Endodermal cell (in vitro differentiated cells): ENCODE measurements around the gene CBL. TPM values are rescaled to one million over a fixed set of nuclear protein-coding genes. Genes with fewer than 3 reads are reported as not detected.

Experiments
- DNase-seq: peaks from one replicate; pipeline ENCODE4 v3.0.0-alpha.2; 2017
- H3K27ac ChIP-seq: 2 replicates; pipeline ENCODE4 v1.5.1; 2013; ENCODE audit warnings: mild to moderate bottlenecking, low read depth, low read length, moderate library complexity
- H3K27me3 ChIP-seq: 2 replicates; pipeline ENCODE4 v1.6.1; 2013; ENCODE audit warnings: mild to moderate bottlenecking, low read length, moderate library complexity; ENCODE audit not compliant: insufficient read depth, control insufficient read depth, poor library complexity, severe bottlenecking
- H3K36me3 ChIP-seq: 2 replicates; pipeline ENCODE4 v1.7.0; 2013; ENCODE audit warnings: mild to moderate bottlenecking, low read length, moderate library complexity; ENCODE audit not compliant: control insufficient read depth, insufficient read depth
- H3K4me1 ChIP-seq: one replicate; pipeline ENCODE4 v1.7.0; 2013; ENCODE audit warnings: low read length; ENCODE audit not compliant: control insufficient read depth, insufficient read depth
- H3K4me3 ChIP-seq: 2 replicates; pipeline ENCODE4 v1.5.1; 2013; ENCODE audit warnings: mild to moderate bottlenecking, low read length, moderate library complexity
- H3K9ac ChIP-seq: 2 replicates; pipeline ENCODE4 v1.6.1; 2013; ENCODE audit warnings: mild to moderate bottlenecking, low read length, moderate library complexity; ENCODE audit not compliant: poor library complexity, severe bottlenecking; ENCODE audit errors: extremely low read depth
- H3K9me3 ChIP-seq: 2 replicates; pipeline ENCODE4 v1.6.1; 2013; ENCODE audit warnings: mild to moderate bottlenecking, low read length, moderate library complexity; ENCODE audit not compliant: control insufficient read depth
- H3K27ac Mint-ChIP-seq: 2 replicates; pipeline ENCODE4 v1.8.0; 2020; ENCODE audit warnings: mixed read lengths
- H3K27me3 Mint-ChIP-seq: 2 replicates; pipeline ENCODE4 v1.8.0; 2021; ENCODE audit warnings: mild to moderate bottlenecking, mixed read lengths; ENCODE audit not compliant: insufficient read depth
- H3K36me3 Mint-ChIP-seq: 2 replicates; pipeline ENCODE4 v1.8.0; 2020; ENCODE audit warnings: low read depth, mixed read lengths
- H3K4me1 Mint-ChIP-seq: 2 replicates; pipeline ENCODE4 v1.8.0; 2020; ENCODE audit warnings: mixed read lengths
- H3K4me3 Mint-ChIP-seq: 2 replicates; pipeline ENCODE4 v1.8.0; 2020; ENCODE audit warnings: mild to moderate bottlenecking, moderate library complexity, mixed read lengths
- H3K9me3 Mint-ChIP-seq: 2 replicates; pipeline ENCODE4 v1.8.0; 2020; ENCODE audit warnings: mild to moderate bottlenecking, mixed read lengths
- WGBS, 2 experiments: methylation state at CpG; one replicate each; pipeline versions ENCODE4 v1.1.5 to v1.1.7; 2013; ENCODE audit warnings: missing lambda C conversion rate in 2 of 2, mixed read lengths in 1 of 2; ENCODE audit not compliant: insufficient coverage in 1 of 2, insufficient read length in 1 of 2; 5-methylcytosine and 5-hydroxymethylcytosine counted together
- total RNA-seq, 2 donors: library from RNA; stranded (reverse); fragmentation: NEBNext Ultra II Directional in 1 of 2; extraction: Animal tissue kit (Norgen Biotek cat#: 25700) in 1 of 2; gene quantifications; 2 replicates in 1 of 2; 3 replicates in 1 of 2; pipeline ENCODE4 v1.2.1, GENCODE V29; 2021
- TF ChIP-seq, protein P1 (sequence below): fragments of 200-600 bp; sonication (generic); conservative IDR thresholded peaks from 2 replicates; pipeline ENCODE4 v1.5.0; 2021; ENCODE audit warnings: antibody characterized with exemption, mild to moderate bottlenecking

The CBL gene
- total RNA-seq, 2 donors from 2014 or later: 40.3 to 52.7 TPM

DNA sequence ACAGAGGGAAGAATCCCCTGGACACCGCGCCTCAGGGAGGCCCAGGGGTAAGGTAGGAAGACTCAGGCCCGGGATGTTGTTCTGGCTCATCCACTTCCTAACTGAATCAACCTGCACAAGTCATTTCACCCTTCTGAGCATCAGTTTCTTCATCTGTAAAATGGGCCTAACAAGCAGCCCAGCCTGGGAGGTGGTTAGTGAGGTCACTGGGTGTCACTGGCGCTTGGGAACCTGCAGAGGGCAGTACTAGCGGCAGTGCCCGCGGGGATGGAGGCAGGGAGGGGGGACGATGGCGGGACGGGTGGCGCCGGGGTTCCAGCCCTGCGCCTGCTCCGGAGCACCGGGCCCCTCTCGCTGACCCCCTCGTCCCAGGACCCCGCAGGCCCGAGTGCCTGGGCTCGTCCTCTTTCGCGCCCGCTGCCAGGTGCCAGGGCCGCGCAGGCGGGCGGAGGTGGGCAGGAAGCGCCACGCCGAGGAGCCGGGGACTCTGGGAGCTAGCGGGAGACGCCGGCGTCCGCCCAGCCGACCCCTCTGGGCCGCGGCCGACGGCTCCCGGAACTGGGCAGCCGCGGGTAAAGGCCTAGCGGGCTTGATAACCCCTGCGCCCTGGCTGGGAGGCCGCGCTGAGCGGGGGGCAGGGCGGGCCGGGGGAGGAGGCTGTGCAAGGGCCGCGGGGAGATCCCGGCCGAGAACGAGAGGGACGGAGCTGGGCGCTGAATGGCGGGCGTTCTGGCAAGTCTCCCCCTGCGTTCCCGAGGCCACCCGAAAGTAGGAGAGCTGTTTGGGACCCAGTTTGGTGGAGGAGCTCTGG lies 37.5 kb upstream of the CBL start, which contains the start of gene NLRX1:
Gene NLRX1 (plus strand): TSS at position 255 of the 811 bp plus-strand sequence. CDS start 2,679 bp downstream, outside the sequence.
- H3K9me3 ChIP-seq: no peaks in the 10 kb centered on the region
- H3K4me1 ChIP-seq: no peaks in the 10 kb centered on the region
- TF ChIP-seq, protein P1, sequence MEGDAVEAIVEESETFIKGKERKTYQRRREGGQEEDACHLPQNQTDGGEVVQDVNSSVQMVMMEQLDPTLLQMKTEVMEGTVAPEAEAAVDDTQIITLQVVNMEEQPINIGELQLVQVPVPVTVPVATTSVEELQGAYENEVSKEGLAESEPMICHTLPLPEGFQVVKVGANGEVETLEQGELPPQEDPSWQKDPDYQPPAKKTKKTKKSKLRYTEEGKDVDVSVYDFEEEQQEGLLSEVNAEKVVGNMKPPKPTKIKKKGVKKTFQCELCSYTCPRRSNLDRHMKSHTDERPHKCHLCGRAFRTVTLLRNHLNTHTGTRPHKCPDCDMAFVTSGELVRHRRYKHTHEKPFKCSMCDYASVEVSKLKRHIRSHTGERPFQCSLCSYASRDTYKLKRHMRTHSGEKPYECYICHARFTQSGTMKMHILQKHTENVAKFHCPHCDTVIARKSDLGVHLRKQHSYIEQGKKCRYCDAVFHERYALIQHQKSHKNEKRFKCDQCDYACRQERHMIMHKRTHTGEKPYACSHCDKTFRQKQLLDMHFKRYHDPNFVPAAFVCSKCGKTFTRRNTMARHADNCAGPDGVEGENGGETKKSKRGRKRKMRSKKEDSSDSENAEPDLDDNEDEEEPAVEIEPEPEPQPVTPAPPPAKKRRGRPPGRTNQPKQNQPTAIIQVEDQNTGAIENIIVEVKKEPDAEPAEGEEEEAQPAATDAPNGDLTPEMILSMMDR: peak; percentile 86
- H3K36me3 ChIP-seq: no peaks in the 10 kb centered on the region
- WGBS, 2 experiments: 3 to 4% methylated on average over 13 to 63 of the region's 63 CpGs
- H3K27ac ChIP-seq: peak within 1 kb of the TSS; percentile 70
- Mint-ChIP-seq H3K27me3 (no peaks in the 10 kb centered on the region), H3K4me1 (peaks cover 8% of the 10 kb centered on the region), H3K9me3 (no peaks in the 10 kb centered on the region), H3K27ac (peak within 1 kb of the TSS; percentile 99), H3K36me3 (no peaks in the 10 kb centered on the region), H3K4me3 (peak within 1 kb of the TSS; percentile 84)
- peak within 1 kb of the TSS; percentile 83 for H3K4me3 ChIP-seq
- H3K9ac ChIP-seq: peak within 1 kb of the TSS; percentile 93
- H3K27me3 ChIP-seq: no peaks in the 10 kb centered on the region
- peak; percentile 94 for DNase-seq

DNA sequence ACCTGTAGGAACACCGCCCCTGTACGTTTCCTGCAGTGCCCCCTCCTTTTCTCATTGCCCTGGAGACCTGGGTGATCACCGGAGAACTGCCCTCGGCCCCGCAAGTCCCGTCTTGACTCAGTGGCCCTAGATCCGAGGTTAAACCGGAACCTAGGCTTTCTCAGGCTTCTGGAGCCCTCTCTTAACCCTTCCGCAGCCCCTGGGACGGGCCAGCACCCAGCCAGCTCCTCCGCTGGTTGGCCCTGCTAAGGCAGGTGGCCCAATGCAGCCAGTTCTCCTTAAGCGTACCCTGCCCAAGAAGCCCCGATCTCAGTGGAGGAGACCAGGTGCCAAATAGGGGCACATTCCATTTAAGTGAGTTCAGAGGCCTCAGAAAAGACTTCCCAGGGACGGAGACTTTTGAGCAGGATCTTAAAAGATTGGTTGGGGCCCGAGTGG lies 36.8 kb upstream of the CBL start:
- no peaks in the 10 kb centered on the region for H3K36me3 ChIP-seq
- Mint-ChIP-seq H3K36me3 (no peaks in the 10 kb centered on the region), H3K9me3 (no peaks in the 10 kb centered on the region), H3K27me3 (no peaks in the 10 kb centered on the region), H3K4me3 (peak overlapping the region; percentile 84), H3K27ac (peak overlapping the region; percentile 99), H3K4me1 (peaks cover 8% of the 10 kb centered on the region)
- H3K9me3 ChIP-seq: no peaks in the 10 kb centered on the region
- no peaks in the 10 kb centered on the region for H3K27me3 ChIP-seq
- TF ChIP-seq, protein P1: no peak
- peak overlapping the region; percentile 83 for H3K4me3 ChIP-seq
- no peaks in the 10 kb centered on the region for H3K4me1 ChIP-seq
- H3K9ac ChIP-seq: peak overlapping the region; percentile 93
- WGBS, 2 experiments: 21% methylated on average over 12 to 15 of the region's 15 CpGs
- peak overlapping the region; percentile 70 for H3K27ac ChIP-seq
- DNase-seq: peak; percentile 92

DNA sequence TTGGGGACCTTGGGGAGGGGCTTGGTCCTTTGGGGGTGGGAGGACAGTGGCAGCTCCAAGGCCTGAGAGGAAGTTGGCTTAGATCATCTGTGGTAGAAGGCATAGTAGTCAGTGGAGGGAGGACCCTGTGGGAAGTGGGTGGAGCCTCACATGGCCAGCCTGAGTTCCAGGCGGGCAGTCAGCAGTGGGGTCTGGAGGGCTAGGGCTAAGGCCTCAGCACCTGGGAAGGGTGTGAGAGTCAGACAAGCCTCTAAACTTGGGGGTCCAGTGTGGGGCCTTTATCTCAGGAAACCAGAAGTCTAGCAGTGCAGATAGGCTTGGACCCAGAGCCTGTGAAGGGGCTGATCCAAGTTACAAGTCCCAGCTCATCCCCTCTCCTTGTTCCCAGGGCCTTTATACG lies 33.6 kb upstream of the CBL start:
- Mint-ChIP-seq H3K9me3 (no peaks in the 10 kb centered on the region), H3K27me3 (no peaks in the 10 kb centered on the region), H3K4me1 (peaks cover 8% of the 10 kb centered on the region), H3K4me3 (no peak overlapping the region), H3K27ac (no peak overlapping the region), H3K36me3 (peaks cover 9% of the 10 kb centered on the region)
- H3K27me3 ChIP-seq: no peaks in the 10 kb centered on the region
- H3K36me3 ChIP-seq: no peaks in the 10 kb centered on the region
- TF ChIP-seq, protein P1: no peak
- no peaks in the 10 kb centered on the region for H3K9me3 ChIP-seq
- WGBS, 2 experiments: 83 to 100% methylated on average over 1 to 2 of the region's 2 CpGs
- H3K4me1 ChIP-seq: no peaks in the 10 kb centered on the region
- no peak overlapping the region for H3K9ac ChIP-seq
- H3K27ac ChIP-seq: no peak overlapping the region
- DNase-seq: no peak
- no peak overlapping the region for H3K4me3 ChIP-seq
